ENCODE results near the gene MAST4.

Gene MAST4

DNA sequence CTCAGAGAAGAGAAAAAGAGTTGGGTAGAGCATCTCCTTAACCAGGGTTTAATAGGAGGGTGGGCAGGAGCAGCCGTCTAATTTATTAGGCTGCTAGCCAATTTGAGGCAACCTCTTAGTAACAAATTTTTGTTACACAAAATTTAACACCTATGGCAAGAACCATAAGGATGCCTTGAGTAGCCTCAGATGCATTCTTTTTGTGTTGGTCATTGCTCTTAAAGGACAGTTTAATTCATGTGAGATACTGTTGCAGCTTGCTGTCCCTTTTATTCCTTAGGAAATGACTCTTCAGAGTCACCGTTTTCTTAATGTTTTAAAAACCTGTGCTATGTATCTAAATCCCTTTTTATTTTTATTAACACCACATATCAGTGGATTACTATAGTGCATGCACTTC, 255.1 kb downstream of the MAST4 start:
- DNase-seq = no peak

GRCh38 chr5:66854416-66854815, 258.2 kb downstream of the MAST4 start:
- DNase-seq = no peak

DNA sequence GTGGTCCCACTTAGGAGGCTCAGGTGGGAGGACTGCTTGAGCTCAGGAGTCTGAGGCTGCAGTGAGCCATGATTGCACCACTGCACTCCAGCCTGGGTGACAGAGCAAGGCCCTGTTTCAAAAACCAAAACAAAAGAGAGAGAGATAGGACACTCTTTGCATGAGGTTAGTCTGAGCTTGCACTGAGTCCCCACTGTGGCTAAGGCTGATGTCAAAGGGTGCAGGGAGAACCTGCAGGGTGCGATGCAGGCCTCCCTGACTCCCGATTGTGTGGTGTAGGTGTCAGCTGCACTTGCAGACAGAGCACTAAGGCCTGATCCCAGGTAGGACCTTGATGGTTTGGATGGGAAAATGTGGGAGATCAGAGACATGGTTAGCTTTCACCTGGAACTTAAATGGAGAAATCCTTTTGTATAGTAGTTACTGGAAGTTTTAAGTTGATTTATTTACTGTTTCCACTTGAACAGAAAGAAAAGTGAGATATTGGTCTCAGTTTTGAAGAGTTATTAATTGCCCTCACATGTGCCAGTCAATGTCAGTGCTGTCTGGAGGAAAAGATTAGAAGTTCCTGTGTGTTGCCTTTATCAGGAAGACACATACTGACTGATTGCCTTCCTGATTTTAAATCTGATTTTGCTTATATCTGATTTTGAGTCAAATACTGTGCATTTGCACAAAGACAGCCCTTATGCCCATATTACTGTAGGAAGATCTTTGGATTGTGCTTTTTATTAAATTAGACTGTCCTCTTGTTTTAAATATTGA, 260.0 kb downstream of the MAST4 start:
- no peak for DNase-seq

- no peak for DNase-seq
These were observed 263.3 kb downstream of the MAST4 start for GRCh38 chr5:66859526-66859925.

DNA sequence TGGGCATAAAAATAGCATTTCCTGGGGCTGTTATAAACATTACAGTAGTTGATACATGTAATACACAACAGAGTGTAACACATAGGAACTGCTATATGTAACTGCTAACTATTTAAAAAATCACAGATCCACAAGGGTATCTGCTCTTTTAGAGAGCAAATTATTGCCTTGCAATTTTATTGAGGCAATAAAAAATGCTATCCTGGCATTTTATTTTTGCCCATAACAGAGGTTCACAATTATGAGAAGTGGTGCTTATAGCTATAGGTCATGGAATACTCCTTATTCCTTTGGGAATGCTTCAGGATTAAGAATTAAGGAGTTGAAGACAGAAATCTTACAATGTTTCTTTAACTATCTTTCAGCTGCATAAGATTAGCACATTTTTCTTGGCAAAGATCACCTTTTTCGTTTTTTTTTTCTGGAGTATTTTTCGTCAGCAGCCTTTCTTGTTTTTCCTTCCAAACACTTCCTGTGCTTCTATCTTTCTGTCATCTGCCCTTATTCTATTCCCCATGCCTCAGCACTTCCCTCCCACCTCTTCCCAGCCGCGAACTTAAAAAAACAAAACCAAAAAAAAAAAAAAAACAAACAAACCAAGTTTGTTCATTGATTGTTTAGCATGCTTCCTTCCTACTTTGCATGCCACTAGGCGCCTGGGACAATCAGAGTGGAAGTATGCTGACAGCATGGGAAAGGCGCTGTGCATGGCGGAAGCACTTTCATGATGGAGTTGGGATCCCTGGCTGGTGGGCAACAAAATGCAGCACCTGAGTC, 264.2 kb downstream of the MAST4 start:
- no peak for DNase-seq

- DNase-seq = no peak
These were observed 265.2 kb downstream of the MAST4 start for GRCh38 chr5:66861402-66861801.

GRCh38 chr5:66862020-66862419, 265.8 kb downstream of the MAST4 start:
- no peak for DNase-seq

DNA sequence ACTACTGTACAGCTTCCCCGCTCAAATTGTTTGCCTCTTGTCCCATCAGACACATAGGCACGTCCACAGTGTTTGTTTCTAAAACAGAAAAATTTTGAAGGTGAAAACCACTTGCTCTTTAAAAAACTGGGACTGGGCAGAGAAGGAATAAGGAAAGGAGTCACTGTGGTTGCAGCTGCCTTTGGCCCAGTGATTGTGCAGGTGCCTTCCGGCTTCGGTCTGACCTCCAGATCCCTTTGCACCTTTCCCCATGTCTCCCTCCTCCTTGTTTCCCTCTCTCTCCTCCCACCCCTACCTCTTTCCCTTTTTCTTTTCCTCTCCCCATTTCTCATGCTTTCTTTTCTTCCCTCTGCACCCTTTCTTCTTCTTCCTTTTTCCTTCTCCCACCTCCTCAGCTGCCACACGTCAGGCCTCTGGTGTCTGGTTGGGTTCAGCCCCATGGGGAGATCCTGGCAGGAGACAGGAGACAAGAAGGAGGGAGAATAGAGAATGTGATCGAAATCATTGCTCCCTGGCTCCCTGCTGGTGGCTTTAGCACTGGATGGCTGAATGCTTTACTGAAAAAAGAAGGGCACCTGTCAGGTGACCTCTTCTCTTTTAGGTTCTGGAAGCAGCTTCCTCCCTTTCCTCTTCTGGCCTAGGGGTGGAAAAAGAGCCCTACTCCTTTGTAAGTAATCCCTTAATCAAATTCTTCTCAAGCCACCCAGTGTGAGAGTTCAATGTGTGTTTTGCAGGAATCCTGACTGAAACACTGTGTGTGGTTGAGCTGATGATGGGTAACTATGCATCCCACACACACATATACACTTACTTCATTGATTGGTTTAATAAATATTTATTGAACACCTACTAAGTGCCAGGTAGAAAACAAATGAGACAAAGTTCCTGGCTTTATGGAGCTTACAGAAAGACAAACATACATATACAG, 267.3 kb downstream of the MAST4 start:
- no peak for DNase-seq

GRCh38 chr5:66864240-66864884, 268.2 kb downstream of the MAST4 start:
- peak; percentile 17 for DNase-seq

- no peak for DNase-seq
These were observed 271.6 kb downstream of the MAST4 start for GRCh38 chr5:66867618-66868322.

DNA sequence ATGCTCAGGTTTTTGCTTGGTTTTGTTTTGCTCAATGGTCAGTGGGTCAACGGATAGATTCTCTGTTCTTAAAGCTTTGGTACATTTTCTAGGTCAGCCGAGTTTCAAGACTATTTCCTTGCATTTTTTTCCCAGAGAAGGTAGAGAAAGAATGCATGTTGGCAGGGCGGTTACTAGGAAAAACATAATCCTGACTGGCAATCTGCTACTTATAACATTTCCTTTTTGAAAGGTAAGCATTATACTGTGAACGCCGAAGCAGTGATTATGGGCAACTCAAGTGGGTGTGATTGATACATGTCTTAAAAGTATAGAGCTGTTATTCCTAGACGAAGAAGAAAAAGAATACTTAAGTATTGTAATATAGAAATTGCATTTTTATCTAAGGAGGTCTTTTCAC, 273.2 kb downstream of the MAST4 start:
- no peak for DNase-seq

GRCh38 chr5:66870708-66871107, 274.5 kb downstream of the MAST4 start:
- DNase-seq = no peak

- DNase-seq = no peak
These were observed 275.5 kb downstream of the MAST4 start for GRCh38 chr5:66871651-66872050.

GRCh38 chr5:66872736-66873331, 276.6 kb downstream of the MAST4 start:
- DNase-seq = no peak

- DNase-seq = no peak
These were observed 277.8 kb downstream of the MAST4 start for GRCh38 chr5:66874004-66874403.

- no peak for DNase-seq
These were observed 279.1 kb downstream of the MAST4 start for GRCh38 chr5:66875315-66875714.

DNA sequence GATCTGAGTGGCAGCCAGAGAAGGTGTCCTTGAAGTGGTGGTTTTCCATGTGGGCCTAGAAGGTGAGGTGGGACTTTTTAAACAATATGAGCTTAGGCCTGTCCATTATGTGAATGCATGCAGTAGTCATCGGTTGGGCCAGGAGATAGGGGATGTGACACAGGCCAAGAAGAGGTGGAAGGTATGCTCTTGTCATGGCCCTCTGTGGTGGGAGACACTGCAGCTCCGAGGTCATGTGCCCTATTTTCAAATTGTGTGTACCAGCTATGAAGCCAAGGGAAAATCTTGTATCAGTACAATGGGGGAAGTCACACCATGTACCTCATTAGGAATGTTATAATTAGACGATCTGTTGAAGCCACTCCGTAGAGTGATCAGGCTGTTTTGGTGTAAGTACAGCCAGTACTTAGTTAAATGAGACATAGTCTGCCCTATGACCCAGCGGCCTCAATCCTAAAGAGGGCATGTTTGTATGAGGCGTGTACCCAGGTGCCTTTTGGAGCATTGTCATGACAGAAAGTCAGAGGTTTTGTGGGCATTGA, 280.1 kb downstream of the MAST4 start:
- DNase-seq = no peak

DNA sequence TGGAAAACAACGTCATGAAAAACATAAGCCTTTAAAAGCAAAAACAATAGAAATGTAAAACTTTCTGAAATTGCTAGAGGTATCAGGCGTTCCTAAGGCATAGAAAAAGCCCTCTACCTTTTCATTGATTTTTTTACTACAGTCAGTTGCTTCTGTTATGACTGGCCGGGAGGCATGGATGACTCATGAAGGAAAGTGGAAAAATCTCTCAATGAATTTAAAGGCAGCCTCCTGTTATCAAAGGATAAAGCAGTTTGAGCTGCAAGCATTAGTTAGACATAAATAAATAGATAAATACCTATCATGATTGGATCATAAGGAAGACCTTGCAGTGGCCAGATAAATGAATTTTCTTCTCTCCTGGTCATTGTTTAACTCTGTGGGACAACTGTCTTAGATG, 281.6 kb downstream of the MAST4 start:
- DNase-seq = no peak

- DNase-seq = no peak
These were observed 284.2 kb downstream of the MAST4 start for GRCh38 chr5:66880401-66880800.

- DNase-seq = no peak
These were observed 285.4 kb downstream of the MAST4 start for GRCh38 chr5:66881480-66882161.
